ENCODE measurements around the gene GALM. TPM values are rescaled to one million over a fixed set of nuclear protein-coding genes. Genes with fewer than 3 reads are reported as not detected.
"Not testable (repeated sequence)": the region's sequence is repeated elsewhere in the genome, so short reads cannot be mapped to it uniquely, and the experiment has no call there.

Gene GALM
- total RNA-seq = 10 to 100 TPM; 51.6 to 59.0 TPM
- long read RNA-seq, transcript GALM-201 (7 exons, 2,484 nt) = major isoform, 183 of 207 reads
- long read RNA-seq, partial matches to known transcripts = 15 of 207 reads
- long read RNA-seq, other reads (novel, unspliced or antisense) = 9 of 207 reads

DNA sequence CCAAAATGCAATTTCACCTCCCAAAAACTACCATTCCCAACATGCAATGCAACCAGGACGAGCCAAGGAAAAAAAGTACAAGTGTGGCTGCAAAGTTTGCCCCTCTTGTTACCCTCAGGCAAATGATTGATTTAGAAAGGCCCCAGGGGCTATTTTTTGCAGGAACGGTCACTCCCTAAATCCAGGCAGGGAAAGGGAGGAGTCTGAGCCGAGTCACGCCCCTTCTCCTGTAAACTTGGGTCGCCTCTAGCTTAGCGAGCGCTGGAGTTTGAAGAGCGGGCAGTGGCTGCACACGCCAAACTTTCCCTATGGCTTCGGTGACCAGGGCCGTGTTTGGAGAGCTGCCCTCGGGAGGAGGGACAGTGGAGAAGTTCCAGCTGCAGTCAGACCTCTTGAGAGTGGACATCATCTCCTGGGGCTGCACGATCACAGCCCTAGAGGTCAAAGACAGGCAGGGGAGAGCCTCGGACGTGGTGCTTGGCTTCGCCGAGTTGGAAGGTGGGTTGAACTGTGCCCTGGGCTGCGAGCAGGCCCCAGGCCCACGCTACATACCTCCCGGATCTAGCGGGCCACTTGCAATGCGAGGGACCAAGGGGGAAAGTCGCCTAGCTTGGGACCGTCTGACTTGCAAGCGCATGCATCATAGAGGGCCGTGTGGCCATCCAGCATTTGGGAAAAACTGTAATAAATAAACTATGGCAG is at the start of gene GALM:
Gene GALM, plus strand, starts transcription at position 261 of the 702 bp plus-strand sequence. Its CDS starts 48 bp downstream, at position 309.
- peak; percentile 86 for ATAC-seq
- intact Hi-C loops (cut with DNase I, micrococcal nuclease) = loop anchor here in 1 of 2 donors (5.0 kb wide), 1 partner anchor 64 kb away; the partner anchor contains the start of gene HNRNPLL

DNA sequence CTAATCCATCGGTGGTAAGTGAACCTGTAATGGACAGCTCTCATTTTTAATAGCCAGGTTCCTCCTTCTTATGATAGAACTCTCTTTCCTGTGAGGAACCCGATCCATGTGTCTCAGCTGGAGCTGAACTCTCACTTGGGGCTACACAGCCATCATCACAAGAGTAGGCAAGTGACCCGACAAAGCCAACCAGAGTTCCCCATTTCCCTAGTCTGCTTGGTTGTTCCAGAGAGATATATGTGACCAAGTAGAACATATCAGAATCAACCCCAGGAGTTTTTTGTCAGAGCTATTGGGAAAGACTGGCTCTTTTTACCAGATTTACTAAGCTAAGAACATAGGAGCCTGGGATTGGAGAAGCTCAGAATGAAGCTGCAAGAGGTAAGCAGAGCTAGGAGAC is 48.6 kb upstream of the GALM start:
- intact Hi-C loops (cut with DNase I, micrococcal nuclease) = no loop called here
- ATAC-seq = no peak
- no peak for DNase-seq

More for the DNA sequence above, at the start of gene GALM:
- DNase-seq = peak; percentile 84 to 88

DNA sequence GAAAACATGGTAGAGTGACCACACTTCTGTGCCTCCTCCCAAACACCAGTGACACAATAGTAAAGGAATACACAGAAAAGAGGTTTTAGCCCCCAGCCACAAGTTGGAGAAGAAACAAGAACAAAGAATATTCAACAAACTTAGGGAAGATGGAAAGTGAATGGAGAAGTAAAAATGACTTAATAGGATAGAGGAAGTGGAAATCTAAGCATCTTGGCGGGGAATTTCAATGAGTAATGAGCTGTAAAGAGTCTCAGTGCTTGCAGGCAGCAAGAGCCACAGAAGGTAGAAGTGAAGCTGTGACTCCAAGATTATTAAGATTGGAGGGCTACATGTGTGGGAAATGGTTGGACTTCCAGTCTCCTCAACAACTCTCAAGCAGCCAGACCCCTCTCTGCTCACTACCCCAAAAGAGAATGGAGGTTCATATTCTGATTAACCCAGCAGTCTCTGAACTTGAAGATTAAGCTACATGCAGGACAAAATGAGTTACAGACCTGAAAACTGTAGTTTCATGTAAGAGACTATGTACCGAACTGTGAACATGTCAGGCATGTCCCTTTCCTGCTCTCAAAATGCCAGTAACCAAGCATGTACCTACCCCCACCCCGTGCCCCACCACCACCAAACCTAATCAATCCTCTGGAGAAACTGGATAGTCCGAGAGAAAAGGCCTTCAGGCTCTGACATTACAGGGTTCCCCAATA is 46.3 kb upstream of the GALM start:
- no peak for ATAC-seq
- intact Hi-C loops (cut with DNase I, micrococcal nuclease) = no loop called here
- no peak for DNase-seq

DNA sequence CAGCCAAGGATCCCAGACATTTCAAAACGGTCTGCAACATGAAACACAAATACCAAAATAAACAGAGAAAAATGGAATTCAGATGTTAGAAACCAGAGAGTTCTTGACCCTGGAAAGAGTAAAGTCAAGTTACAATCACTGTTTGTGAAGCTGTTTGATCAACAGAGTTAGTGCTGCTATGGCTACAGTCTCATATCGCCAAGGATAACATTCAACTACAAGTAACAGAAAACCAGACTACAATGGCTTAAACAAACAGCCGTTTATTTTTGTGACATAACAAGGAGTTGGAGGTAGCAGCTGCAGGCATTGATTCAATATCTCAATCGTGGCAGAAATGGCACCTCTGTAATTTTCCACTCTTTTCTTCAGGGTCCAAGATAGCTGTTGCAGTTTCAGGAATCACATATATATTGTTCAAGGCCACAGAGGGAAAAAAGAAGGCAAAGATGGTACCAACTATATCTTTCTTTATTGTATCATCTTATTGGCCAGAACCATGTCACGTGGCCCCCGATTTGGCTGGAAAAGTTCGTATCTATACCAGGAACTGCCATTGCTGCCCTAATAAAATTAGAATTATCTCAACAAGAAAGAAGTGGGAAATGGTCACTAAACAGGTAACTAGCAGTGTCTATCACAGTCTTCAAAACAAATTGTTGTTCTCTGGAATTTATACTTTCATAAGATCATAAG is 45.5 kb upstream of the GALM start:
- intact Hi-C loops (cut with DNase I, micrococcal nuclease) = no loop called here
- DNase-seq = no peak
- no peak for ATAC-seq

DNA sequence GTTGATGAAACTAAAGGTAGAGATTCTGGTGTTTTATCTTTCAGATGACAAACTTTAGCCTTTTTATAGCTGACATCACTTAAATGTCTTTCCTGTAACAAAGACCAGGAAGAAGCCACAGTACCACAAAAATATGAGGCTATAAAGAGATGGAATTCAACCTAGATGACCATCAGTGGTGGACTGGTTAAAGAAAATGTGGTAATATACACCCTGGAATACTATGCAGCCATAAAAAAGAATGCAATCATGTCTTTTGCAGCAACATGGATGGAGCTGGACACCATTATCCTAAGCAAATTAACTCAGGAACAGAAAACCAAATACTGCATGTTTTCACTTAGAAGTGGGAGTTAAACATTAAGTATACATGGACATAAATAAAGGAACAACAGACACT is 44.9 kb upstream of the GALM start:
- DNase-seq = no peak
- intact Hi-C loops (cut with DNase I, micrococcal nuclease) = no loop called here
- no peak for ATAC-seq

DNA sequence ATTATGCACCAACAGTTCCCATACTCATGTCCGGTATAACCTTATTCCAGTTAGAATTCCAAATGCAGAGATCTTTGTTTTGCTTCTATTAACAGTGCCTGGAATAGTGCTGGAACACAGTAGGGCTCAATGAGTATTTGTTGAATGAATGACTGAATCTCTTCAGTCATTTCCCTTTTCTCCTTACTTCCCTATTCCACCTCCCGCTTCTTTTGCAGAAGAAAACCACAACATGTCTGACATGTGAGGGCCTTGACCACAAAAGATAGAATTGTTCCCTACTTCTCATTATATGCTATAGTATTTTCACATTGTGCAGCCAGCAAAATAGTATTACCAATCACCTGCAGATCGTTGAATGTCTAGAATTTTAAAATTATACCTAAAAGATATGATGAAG is 43.7 kb upstream of the GALM start:
- DNase-seq = no peak
- no peak for ATAC-seq
- intact Hi-C loops (cut with DNase I, micrococcal nuclease) = no loop called here

DNA sequence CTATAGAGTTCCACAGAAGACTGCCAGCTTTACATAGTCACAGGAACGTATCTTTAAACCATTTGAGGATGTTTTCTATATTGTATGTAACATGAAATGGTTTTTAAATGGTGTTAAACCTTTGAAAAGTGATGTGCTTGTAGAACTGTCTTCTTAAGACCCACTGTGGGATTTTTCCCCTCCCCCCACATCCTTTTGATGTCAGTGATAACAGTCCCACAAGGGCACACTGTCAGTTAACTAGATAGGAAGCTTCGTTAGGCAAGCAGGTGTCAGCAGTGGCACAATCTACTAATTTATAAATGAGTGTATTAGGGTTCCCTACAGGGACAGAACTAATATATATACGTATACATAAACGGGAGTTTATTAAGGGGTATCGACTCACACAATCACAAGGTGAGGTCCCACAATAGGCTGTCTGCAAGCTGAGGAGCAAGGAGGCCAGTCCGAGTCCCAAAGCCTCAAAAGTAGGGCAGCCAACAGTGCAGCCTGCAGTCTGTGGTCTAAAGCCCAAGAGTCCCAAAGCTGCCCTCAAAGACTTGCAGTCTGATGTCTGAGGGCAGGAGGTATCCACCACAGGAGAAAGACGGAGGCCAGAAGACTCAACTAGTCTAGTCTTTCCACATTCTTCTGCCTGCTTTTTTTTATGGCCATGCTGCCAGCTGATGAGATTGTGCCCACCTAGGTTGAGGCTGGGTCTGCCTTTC is 39.4 kb upstream of the GALM start:
- intact Hi-C loops (cut with DNase I, micrococcal nuclease) = no loop called here
- no peak for ATAC-seq

DNA sequence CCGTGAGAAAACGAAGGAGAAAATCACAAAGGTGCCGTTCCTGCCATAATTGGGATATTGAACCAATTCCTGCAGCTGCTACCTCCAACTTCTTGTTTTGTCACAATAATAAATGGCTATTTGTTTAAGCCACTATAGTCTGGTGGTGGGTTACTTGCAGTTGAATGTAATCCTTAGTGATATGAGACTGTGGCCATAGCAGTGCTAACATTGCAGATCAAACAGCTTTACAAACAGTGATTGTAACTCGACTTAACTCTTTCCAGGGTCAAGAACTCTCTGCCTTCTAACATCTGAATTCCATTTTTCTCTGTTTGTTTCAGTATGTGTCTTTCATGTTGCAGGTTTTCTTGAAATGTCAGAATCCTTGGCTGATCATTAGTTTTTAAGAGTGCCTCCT is 38.5 kb upstream of the GALM start:
- DNase-seq (no peak), ATAC-seq (no peak)
- intact Hi-C loops (cut with DNase I, micrococcal nuclease) = no loop called here

More for the DNA sequence above, 39.4 kb upstream of the GALM start:
- DNase-seq = no peak

DNA sequence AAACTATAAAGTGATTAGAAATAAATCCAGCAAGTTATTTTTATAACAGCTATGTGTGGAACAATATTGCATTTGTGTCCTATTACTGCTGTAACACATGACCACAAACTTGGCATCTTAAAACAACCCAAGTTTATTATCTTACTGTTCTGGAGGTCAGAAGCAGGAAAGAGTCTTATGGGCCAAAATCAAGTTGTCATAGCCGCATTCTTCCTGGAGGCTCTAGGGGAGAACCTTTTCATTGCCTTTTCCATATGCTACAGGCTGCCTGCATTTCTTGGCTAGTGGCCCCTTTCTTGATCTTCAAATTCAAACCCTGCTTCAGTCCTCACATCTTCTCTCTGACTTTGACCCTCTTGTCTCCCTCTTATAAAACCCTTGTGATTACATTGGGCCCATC is 36.2 kb upstream of the GALM start:
- ATAC-seq = no peak
- no peak for DNase-seq
- intact Hi-C loops (cut with DNase I, micrococcal nuclease) = no loop called here

DNA sequence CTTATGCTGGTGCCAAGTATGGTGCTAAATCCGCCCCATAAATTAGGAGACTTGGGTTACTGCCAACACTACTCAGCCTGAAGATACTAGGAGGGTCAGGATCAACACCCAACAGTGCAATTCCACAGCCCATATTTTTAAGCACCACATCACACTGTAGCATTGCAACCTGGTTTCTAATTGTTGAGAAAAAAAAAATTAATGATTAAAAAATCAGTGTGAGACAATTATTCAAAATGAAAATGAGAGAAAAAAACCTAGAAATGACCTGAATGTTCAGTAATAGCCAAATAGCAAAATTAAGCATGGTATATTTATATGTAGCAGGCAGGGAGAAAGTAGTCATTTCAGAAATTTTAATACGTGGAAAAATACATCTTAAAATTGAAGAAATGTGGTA is 33.9 kb upstream of the GALM start:
- intact Hi-C loops (cut with DNase I, micrococcal nuclease) = no loop called here
- DNase-seq = no peak
- ATAC-seq = no peak

DNA sequence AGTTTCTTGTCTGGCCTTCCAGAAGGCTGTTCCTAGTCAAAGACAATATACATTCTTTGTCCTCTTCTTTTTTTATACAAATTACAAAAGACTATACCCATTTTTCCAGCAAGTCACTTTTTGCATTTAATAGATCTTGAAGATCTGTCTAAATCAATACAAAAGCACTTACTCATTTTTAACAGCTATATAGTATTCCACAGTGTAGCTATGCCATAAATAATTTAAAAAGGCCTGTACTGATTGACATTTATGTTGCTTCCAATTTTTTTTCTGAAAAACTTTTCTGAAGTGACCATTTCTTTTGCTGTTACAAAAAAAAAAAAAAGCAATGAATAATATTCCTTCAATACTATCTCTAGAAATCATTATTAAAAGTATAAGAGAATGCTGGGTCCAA is 32.9 kb upstream of the GALM start:
- DNase-seq (no peak), ATAC-seq (no peak)
- intact Hi-C loops (cut with DNase I, micrococcal nuclease) = no loop called here

DNA sequence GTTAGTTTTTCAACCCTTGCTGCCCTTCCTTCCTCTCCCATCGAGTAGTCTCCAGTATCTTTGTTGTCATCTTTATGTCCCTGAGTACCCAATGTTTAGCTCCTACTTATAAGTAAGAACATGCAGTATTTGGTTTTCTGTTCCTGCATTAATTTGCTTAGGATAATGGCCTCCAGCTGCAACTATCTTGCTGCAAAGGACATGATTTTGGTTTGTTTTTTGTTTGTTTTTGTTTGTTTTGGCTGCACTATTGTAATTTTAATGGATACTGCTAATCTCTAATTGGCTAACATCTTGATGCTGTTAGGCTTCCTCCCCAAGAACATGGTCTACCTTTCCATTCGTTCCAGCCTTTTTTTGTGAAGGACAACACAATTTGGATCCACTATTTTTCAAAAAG is 32.0 kb upstream of the GALM start:
- DNase-seq (no peak), ATAC-seq (no peak)
- intact Hi-C loops (cut with DNase I, micrococcal nuclease) = no loop called here

DNA sequence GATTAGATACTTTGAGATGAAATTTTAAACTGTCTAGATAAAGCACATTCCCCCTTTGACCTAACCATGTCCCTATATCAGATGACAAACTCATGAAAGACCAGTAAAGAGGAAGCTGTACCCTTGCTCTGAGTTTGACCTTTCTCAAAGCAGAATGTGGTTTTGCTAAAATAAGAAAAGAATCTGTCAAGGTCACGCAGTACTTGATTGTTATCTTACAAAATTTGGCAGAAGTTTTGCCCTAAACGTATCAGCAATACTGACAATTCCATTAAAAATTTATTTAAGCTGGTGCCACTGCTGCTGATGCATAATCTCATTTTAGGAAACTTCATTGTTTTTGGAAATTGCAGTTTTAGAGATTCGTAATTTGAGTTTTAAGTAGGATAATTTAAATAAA is 31.2 kb upstream of the GALM start:
- intact Hi-C loops (cut with DNase I, micrococcal nuclease) = no loop called here
- ATAC-seq (no peak), DNase-seq (no peak)

DNA sequence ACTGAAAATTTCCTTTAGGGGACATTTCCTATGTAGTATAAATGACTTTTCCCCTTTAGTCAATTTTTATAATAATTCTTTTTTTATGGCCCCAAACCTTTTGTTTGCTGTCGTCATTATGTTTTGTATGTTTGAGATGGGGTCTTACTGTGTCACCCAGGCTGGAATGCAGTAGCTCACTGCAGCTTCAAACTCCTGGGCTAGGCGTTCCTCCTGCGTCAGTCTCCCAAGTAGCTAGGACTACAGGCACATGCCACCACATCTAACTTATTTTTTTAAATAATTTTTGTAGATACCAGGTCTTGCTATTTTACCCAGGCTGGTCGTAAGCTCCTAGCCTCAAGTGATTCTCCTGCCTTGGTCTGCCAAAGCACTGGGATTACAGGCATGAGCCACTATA is 30.8 kb upstream of the GALM start:
- ATAC-seq = no peak
- no peak for DNase-seq
- intact Hi-C loops (cut with DNase I, micrococcal nuclease) = no loop called here

DNA sequence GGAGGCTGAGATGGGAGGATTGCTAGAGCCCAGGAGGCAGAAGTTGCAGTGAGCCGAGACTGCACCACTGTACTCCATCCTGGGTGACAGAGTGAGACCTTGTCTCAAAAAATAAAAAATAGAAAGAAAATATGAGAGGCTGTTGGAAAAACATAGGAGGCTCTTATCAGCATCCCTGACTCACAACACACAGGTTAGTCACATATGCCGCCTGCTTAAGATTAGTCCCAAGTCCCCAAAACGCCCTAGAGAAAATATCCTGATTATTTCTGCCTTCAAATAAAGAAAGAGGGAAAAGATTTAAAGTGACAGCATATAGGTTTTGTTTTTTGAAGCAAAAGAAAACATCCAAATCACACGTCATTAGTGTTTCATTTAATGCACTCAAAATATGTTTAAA is 29.8 kb upstream of the GALM start:
- DNase-seq (no peak), ATAC-seq (no peak)
- intact Hi-C loops (cut with DNase I, micrococcal nuclease) = no loop called here

DNA sequence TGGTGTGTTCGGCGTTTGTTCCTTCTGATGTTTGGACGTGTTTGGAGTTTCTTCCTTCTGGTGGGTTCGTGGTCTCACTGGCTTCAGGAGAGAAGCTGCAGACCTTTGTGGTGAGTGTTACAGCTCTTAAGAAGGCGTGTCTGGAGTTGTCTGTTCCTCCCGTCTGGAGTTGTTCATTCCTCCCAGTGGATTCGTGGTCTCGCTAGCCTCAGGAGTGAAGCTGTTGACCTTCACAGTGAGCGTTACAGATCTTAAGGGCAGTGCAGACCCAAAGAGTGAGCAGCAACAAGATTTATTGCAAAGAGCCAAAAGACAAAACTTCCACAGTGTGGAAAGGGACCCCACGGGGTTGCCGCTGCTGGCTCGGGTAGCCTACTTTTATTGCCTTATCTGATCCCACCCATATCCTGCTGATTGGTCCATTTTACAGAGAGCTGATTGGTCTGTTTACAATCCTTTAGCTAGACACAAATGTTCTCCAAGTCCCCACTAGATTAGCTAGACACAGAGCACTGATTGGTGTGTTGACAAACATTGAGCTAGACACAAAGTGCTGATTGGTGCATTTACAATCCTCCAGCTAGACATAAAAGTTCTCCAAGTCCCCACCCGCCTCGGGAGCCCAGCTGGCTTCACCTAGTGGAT is 23.4 kb upstream of the GALM start:
- intact Hi-C loops (cut with DNase I, micrococcal nuclease); DNase-seq; ATAC-seq: not testable (repeated sequence)

DNA sequence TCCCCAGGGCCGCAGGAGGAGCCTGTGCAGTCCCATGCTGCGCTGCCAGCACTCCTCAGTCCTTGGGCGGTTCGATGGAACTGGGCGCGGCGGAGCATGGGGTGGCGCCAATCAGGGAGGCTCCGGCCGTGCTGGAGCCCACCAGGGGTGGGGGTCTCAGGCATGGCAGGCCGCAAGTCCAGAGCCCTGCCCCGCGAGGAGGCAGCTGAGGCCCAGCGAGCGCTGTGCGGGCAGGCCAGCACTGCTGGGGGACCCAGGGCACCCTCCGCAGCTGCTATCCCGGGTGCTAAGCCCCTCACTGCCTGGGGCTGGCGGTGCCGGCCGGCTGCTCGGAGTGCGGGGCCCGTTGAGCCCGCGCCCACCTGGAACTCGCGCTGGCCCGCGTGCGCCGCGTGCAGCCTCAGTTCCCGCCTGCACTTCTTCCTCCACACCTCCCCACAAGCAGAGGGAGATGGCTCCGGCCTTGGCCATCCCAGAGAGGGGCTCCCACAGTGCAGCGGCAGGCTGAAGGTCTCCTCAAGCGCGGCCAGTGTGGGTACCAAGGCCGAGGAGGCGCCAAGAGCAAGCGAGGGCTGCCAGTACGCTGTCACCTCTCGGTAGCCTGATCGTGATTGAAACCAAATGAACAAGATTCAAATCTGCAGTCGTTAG is 22.8 kb upstream of the GALM start:
- intact Hi-C loops (cut with DNase I, micrococcal nuclease) = no loop called here
- ATAC-seq = no peak
- DNase-seq = no peak
